ENCODE data around the gene MOV10L1.

MOV10L1 gene

GRCh38 chr22:50208939-50209892 is 119.4 kb downstream of the MOV10L1 start:
- Histone ChIP-seq H3K27ac (ENCODE audit: low read length) (no peak overlapping the region), H3K27me3 (replicated peaks; ENCODE audit: insufficient read depth, low read length) (no peaks in the 10 kb centered on the region), H3K4me1 (ENCODE audit: low read length) (no peaks in the 10 kb centered on the region), H2AFZ (ENCODE audit: low read length) (no peak overlapping the region), H3K36me3 (replicated peaks; ENCODE audit: insufficient read depth, low read length) (no peaks in the 10 kb centered on the region; the same call in 1 of the 2 replicates), H4K20me1 (ENCODE audit: insufficient read depth, low read length) (no peaks in the 10 kb centered on the region), H3K4me2 (ENCODE audit: low read depth, low read length) (no peak overlapping the region), H3K9me3 (replicated peaks; ENCODE audit: insufficient read depth, low read length) (no peaks in the 10 kb centered on the region), H3K4me3 (ENCODE audit: low read length) (no peak overlapping the region), H3K79me2 (ENCODE audit: low read length) (peaks cover 12% of the 10 kb centered on the region), H3F3A (ENCODE audit: insufficient read depth, low read length) (no peaks in the 10 kb centered on the region), H3K9ac (ENCODE audit: low read length) (no peak overlapping the region), H3K9me2 (replicated peaks; ENCODE audit: insufficient read depth, low read length) (no peaks in the 10 kb centered on the region)
- DNase-seq = no peak
- TF ChIP-seq EZH2 (optimal IDR thresholded peaks at IDR 0.05; ENCODE audit: low read depth, low read length) (no peak), CTCF (IDR thresholded peaks at IDR 0.05; ENCODE audit: low read length) (no peak), EZH2phosphoT487 (IDR thresholded peaks at IDR 0.05; ENCODE audit: low read length) (no peak)

- DNase-seq = peak; percentile 67
- H3K9me3 ChIP-seq (replicated peaks; ENCODE audit: insufficient read depth, low read length) = no peaks in the 10 kb centered on the region
- no peaks in the 10 kb centered on the region for H3K4me1 ChIP-seq (ENCODE audit: low read length)
- H3K79me2 ChIP-seq (ENCODE audit: low read length) = peaks cover 16% of the 10 kb centered on the region
- no peak overlapping the region for H3K27ac ChIP-seq (ENCODE audit: low read length)
- H3K9me2 ChIP-seq (replicated peaks; ENCODE audit: insufficient read depth, low read length) = no peaks in the 10 kb centered on the region
- no peak overlapping the region for H3K4me3 ChIP-seq (ENCODE audit: low read length)
- no peaks in the 10 kb centered on the region for H3K27me3 ChIP-seq (replicated peaks; ENCODE audit: insufficient read depth, low read length)
- peak; percentile 88 for TF ChIP-seq CTCF (IDR thresholded peaks at IDR 0.05; ENCODE audit: low read length)
- TF ChIP-seq EZH2 (optimal IDR thresholded peaks at IDR 0.05; ENCODE audit: low read depth, low read length) = no peak
- H3F3A ChIP-seq (ENCODE audit: insufficient read depth, low read length) = no peaks in the 10 kb centered on the region
- H3K36me3 ChIP-seq (replicated peaks; ENCODE audit: insufficient read depth, low read length) = no peaks in the 10 kb centered on the region; the same call in 1 of the 2 replicates
- H3K4me2 ChIP-seq (ENCODE audit: low read depth, low read length) = no peak overlapping the region
- H3K9ac ChIP-seq (ENCODE audit: low read length) = no peak overlapping the region
- no peaks in the 10 kb centered on the region for H4K20me1 ChIP-seq (ENCODE audit: insufficient read depth, low read length)
- no peak overlapping the region for H2AFZ ChIP-seq (ENCODE audit: low read length)
These were observed 120.1 kb downstream of the MOV10L1 start for GRCh38 chr22:50209893-50210292.

- Histone ChIP-seq H3K27ac (ENCODE audit: low read length) (no peak overlapping the region), H4K20me1 (ENCODE audit: insufficient read depth, low read length) (no peaks in the 10 kb centered on the region), H3K9ac (ENCODE audit: low read length) (no peak overlapping the region), H3K4me2 (ENCODE audit: low read depth, low read length) (no peak overlapping the region), H3K4me1 (ENCODE audit: low read length) (no peaks in the 10 kb centered on the region), H3K79me2 (ENCODE audit: low read length) (peaks cover 20% of the 10 kb centered on the region), H2AFZ (ENCODE audit: low read length) (no peak overlapping the region), H3K9me3 (replicated peaks; ENCODE audit: insufficient read depth, low read length) (no peaks in the 10 kb centered on the region), H3K4me3 (ENCODE audit: low read length) (no peak overlapping the region), H3F3A (ENCODE audit: insufficient read depth, low read length) (no peaks in the 10 kb centered on the region), H3K27me3 (replicated peaks; ENCODE audit: insufficient read depth, low read length) (no peaks in the 10 kb centered on the region), H3K36me3 (replicated peaks; ENCODE audit: insufficient read depth, low read length) (no peaks in the 10 kb centered on the region; the same call in 1 of the 2 replicates), H3K9me2 (replicated peaks; ENCODE audit: insufficient read depth, low read length) (no peaks in the 10 kb centered on the region)
- DNase-seq = no peak
- TF ChIP-seq EZH2 (optimal IDR thresholded peaks at IDR 0.05; ENCODE audit: low read depth, low read length) = no peak
- no peak for TF ChIP-seq CTCF (IDR thresholded peaks at IDR 0.05; ENCODE audit: low read length)
- no peak for TF ChIP-seq EZH2phosphoT487 (IDR thresholded peaks at IDR 0.05; ENCODE audit: low read length)
These were observed 120.8 kb downstream of the MOV10L1 start for GRCh38 chr22:50210378-50211139.

Data from MM.1S (cell line).